GM06990 (cell line): ENCODE measurements around the gene CD19.

Experiments used
- DNase-seq: peaks from one replicate; pipeline ENCODE4 v3.0.0-alpha.2; 2011; ENCODE audit not compliant: insufficient read length; ENCODE audit errors: extremely low read depth
- H3K27me3 ChIP-seq: replicated peaks from 2 replicates; pipeline ENCODE4 v1.6.0; 2011; ENCODE audit warnings: low read length; ENCODE audit not compliant: control insufficient read depth, insufficient read depth
- H3K36me3 ChIP-seq: 2 replicates; pipeline ENCODE4 v1.5.1; 2011; ENCODE audit warnings: low read length; ENCODE audit not compliant: control insufficient read depth, insufficient read depth
- H3K4me3 ChIP-seq: replicated peaks from 2 replicates; pipeline ENCODE4 v1.5.1; 2011; ENCODE audit warnings: low read depth, mild to moderate bottlenecking, control low read depth, low read length
- CTCF ChIP-seq: IDR thresholded peaks from 2 replicates; pipeline ENCODE4 v1.5.1; 2011; ENCODE audit warnings: low read length, control low read depth, mild to moderate bottlenecking, inconsistent platforms; ENCODE audit not compliant: insufficient read depth, poor library complexity, severe bottlenecking

Gene CD19

GRCh38 chr16:28891964-28892890 is 39.5 kb upstream of the CD19 start:
- Histone ChIP-seq H3K27me3 (no peaks in the 10 kb centered on the region), H3K36me3 (no peaks in the 10 kb centered on the region; the same call in 1 of the 2 replicates), H3K4me3 (no peak overlapping the region)
- DNase-seq, result no peak
- TF ChIP-seq CTCF, result no peak

DNA sequence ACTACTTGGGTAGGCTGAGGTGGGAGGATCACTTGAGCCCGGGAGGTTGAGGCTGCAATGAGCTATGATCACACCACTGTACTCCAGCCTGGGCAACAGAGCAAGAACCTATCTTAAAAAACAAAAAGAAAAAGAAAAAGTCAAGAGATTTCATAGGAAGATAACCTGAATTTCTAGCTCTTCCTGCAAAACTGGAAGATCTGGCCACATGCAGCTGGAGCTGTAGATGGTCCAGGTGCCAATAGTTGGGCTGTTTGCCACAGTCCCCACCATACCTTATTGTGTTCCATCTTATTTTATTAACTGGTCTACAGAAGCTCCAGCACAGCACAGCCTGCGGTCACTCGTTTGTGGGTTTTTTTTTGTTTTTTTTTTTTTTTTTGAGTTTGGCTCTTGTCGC is 38.5 kb upstream of the CD19 start:
- Histone ChIP-seq H3K36me3 (peaks cover 1% of the 10 kb centered on the region; the same call in 1 of the 2 replicates), H3K27me3 (no peaks in the 10 kb centered on the region), H3K4me3 (no peak overlapping the region)
- no peak for DNase-seq
- no peak for TF ChIP-seq CTCF

DNA sequence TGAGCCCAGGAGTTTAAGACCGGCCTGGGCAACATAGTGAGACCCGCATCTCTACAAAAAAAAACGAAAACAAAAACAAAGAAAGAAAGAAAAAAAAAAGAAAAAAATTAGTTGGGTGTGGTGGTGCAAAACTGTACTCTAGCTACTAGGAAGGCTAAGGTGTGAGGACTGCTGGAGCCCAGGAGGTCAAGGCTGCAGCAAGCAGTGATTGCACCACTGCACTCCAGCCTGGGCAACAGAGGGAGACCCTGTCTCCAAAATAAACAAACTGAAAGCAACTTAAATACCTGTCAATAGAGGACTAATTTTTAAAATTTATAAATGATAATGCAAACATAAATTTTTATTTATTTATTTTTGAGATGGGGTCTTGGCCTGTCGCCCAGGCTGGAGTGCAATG is 36.2 kb upstream of the CD19 start:
- no peaks in the 10 kb centered on the region for H3K27me3 ChIP-seq
- TF ChIP-seq CTCF, result no peak
- no peak for DNase-seq
- peaks cover 3% of the 10 kb centered on the region; the same call in 1 of the 2 replicates for H3K36me3 ChIP-seq
- no peak overlapping the region for H3K4me3 ChIP-seq

DNA sequence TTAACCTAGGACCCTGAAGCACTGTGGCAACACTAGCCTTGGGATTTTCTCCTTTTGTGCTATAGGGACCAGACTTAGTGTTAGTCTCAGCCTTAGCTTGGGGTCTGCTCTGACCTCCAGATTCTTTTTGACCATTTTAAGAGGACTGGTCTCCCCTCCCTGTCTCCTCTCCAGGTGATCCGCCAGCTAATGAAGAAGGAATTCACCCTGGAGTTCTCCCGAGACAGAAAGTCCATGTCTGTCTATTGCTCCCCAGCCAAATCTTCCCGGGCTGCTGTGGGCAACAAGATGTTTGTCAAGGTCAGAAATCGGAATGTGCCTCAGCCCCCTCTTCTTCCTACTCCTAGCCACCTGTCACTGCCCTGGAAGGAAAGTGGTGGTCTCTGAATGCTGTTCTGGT is 33.9 kb upstream of the CD19 start:
- no peak for TF ChIP-seq CTCF
- no peak overlapping the region for H3K4me3 ChIP-seq
- H3K36me3 ChIP-seq, result peaks cover 3% of the 10 kb centered on the region
- no peak for DNase-seq
- no peaks in the 10 kb centered on the region for H3K27me3 ChIP-seq

DNA sequence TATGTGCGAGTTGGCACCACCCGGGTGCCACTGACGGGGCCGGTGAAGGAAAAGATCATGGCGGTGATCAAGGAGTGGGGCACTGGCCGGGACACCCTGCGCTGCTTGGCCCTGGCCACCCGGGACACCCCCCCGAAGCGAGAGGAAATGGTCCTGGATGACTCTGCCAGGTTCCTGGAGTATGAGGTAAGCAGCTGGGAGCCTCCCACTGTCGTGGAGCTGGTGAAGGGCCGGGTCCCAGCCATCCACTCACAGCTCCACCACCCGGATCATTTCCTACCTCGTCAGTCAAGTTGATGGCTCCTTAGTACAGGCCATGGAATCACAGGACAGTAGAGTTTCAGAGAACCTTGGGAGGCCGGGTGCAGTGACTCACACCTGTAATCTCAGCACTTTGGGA is 33.5 kb upstream of the CD19 start:
- Histone ChIP-seq H3K4me3 (no peak overlapping the region), H3K27me3 (no peaks in the 10 kb centered on the region), H3K36me3 (peaks cover 3% of the 10 kb centered on the region)
- no peak for DNase-seq
- TF ChIP-seq CTCF, result no peak

DNA sequence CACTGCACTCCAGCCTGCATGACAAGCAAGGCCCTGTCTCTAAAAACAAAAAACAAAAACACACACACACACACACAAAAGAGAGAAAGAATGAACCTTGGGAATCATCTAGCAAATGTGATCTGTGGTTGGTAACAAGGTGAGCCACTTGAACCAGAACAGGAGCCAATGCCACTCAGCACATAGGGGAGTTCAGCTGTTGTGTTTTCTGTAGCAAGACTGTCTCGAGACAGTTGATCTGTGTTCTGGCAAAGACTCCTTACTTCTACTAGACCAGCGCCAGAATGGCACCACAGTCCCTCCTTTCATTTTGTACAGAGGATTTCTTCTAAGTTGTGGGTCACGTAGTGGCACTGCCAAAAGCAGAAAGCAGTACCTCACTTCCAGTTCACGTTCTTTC is 32.8 kb upstream of the CD19 start:
- Histone ChIP-seq H3K4me3 (no peak overlapping the region), H3K27me3 (no peaks in the 10 kb centered on the region), H3K36me3 (peaks cover 5% of the 10 kb centered on the region)
- DNase-seq, result no peak
- no peak for TF ChIP-seq CTCF
